GM12865 (cell line): ENCODE results near the gene DYNC2H1.

Experiments used
- DNase-seq: peaks from one replicate; pipeline ENCODE4 v3.0.0; 2010; ENCODE audit warnings: low read depth
- H3K4me3 ChIP-seq: 2 replicates; pipeline ENCODE4 v1.5.1; 2011; ENCODE audit warnings: mild to moderate bottlenecking, low read depth, low read length, control low read depth
- TF ChIP-seq, protein P1 (sequence below): IDR thresholded peaks from 2 replicates; pipeline ENCODE4 v1.5.1; 2011; ENCODE audit warnings: low read length, control low read depth, low read depth, inconsistent platforms; ENCODE audit not compliant: insufficient read depth; ENCODE audit errors: missing control alignments

The DYNC2H1 gene

DNA sequence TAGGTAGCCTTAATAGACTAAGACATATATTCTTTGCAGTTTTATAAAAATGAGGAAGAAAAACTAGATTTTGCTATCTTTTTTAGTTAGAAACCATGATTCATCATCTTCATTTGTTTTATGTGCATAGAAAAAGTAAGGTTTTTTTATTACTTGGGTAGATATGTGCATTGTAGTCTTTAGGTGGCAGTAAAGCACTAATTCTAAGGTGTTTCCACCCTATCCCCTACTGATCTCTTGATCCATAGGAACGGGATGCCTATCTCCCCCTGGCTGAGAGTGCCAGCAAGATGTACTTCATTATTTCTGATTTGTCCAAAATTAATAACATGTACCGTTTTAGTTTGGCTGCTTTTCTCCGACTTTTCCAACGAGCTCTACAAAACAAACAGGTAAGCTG, 148.1 kb downstream of the DYNC2H1 start:
- TF ChIP-seq, protein P1, sequence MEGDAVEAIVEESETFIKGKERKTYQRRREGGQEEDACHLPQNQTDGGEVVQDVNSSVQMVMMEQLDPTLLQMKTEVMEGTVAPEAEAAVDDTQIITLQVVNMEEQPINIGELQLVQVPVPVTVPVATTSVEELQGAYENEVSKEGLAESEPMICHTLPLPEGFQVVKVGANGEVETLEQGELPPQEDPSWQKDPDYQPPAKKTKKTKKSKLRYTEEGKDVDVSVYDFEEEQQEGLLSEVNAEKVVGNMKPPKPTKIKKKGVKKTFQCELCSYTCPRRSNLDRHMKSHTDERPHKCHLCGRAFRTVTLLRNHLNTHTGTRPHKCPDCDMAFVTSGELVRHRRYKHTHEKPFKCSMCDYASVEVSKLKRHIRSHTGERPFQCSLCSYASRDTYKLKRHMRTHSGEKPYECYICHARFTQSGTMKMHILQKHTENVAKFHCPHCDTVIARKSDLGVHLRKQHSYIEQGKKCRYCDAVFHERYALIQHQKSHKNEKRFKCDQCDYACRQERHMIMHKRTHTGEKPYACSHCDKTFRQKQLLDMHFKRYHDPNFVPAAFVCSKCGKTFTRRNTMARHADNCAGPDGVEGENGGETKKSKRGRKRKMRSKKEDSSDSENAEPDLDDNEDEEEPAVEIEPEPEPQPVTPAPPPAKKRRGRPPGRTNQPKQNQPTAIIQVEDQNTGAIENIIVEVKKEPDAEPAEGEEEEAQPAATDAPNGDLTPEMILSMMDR: no peak
- H3K4me3 ChIP-seq: no peak overlapping the region
- no peak for DNase-seq

DNA sequence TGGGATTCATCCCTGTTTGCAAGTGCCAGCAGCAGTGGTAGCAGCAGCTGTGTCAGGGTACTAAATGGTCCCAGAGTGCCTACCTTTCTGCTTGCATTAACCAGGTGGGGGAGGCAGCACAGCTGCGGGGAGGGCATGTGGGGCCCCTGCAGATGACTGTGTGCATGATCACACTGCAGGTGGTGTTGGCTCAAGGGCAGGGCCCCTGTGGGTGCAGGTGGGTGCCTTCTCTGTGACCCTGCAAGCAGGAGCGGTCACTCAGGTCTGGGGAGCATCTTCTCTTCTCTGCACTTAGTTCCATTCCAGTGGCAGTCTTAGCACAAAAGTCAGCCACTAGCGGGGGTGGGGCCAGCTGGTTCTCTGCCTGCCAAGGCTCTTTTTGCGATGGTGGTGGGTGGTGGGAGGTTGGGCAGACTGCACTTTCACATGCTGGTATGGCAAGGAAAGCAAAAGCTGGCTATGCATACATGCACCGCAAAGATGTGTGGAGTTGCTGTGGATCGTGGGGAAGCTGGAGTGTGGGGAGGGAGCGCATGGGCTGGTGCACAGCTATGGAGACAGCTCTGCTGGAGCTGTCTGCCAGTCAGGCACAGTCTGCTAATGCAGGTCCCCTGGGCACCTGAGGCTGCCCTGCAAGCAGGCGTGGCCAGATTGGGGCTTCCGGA, 157.1 kb downstream of the DYNC2H1 start:
- H3K4me3 ChIP-seq: no peak overlapping the region
- no peak for DNase-seq
- TF ChIP-seq, protein P1: no peak

DNA sequence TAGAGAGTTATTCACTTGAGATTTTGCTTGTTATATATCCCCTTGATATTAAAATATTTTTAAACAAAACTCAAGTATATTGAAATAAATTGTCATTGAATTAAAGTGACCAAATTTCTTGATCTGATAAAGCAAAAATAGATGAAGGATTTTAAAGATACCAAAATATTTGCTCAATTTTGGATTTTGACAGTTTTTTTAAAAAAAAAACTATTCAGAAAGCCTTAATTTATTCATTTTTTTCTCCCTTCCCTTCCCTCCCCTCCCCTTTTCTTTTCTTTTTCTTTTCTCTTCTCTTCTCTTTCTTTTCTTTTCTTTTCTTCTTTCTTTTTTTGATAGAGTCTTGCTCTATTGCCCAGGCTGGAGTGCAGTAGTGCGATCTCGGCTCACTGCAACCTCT, 163.7 kb downstream of the DYNC2H1 start:
- TF ChIP-seq, protein P1: no peak
- no peak for DNase-seq

DNA sequence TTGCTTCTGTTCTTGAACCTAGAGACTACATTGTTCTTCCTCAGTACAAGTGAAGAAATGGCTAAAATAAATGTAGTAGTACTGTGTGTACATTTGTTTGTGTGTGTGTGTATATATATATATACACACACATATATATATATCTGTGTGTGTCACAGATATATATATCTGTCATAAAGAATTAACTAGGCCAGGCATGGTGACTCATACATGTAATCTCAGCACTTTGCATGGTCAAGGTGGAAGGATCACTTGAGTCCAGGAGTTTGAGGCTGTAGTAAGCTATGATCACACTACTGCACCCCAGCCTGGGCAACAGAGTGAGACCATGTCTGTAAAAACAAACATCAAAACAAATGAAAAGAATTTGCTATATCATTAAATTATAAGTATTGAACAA, 164.8 kb downstream of the DYNC2H1 start:
- H3K4me3 ChIP-seq: no peak overlapping the region
- TF ChIP-seq, protein P1: no peak
- DNase-seq: no peak

More for the DNA sequence above, 163.7 kb downstream of the DYNC2H1 start:
- no peak overlapping the region for H3K4me3 ChIP-seq

DNA sequence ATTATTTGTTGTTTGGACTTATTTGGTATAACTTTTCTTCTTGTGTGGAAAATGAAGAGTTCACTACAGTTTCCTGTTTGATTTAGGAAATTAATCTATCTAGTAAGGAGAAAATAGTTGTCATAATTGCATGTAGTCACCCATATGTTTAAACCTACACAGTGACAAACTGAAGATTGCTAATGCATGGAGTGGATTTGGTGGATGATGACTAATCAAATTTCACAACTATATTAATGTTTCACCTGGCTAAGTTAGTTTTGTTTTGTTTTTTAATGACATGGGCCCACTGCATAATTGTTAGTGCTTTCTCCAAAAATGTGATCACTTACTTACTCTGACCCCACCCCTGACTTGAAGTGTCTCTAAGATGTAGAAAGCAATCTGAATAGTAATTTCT, 170.6 kb downstream of the DYNC2H1 start:
- DNase-seq: no peak

DNA sequence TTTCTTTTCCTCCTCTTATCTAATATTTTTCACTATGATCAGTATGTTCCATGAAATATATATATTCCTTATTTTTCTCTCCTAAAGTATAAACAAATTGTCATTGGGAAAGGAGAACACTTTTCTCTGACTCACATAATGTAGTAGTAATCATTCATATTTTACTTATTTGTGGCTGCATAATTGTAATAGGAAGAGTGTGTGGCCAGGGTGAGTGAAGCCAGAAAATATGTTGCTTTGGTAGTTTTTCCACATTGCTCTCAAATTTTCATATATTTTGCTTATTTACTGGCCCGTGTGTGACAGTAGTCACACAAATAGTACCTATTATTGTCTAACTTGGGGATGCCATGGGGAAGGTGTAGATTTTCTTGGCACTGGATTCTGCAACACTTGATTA, 172.1 kb downstream of the DYNC2H1 start:
- TF ChIP-seq, protein P1: no peak
- no peak overlapping the region for H3K4me3 ChIP-seq
- no peak for DNase-seq

More for the DNA sequence above, 170.6 kb downstream of the DYNC2H1 start:
- no peak overlapping the region for H3K4me3 ChIP-seq
- TF ChIP-seq, protein P1: no peak

DNA sequence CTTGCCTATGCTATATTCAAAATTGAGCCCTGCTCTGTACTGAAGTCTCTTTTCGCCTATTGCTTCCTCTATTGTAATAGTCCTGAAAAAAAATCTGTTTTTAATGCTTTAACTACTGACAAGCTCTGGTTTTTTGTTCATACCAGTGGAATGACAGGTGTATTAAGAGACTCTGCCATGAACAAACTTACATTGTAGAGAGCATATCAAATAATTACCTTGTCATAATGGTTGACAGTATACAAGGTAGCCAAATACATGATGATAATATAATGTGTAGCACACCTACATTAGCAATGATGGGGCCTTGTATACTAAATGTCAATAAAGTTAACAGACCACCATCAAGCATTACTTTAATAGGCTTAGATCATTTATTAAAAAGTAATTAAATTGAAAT, 175.0 kb downstream of the DYNC2H1 start:
- no peak for DNase-seq
- TF ChIP-seq, protein P1: no peak
- no peak overlapping the region for H3K4me3 ChIP-seq
